GM18951 (cell line): ENCODE measurements around the gene LRRC8B.
"Not testable (repeated sequence)": the region's sequence is repeated elsewhere in the genome, so short reads cannot be mapped to it uniquely, and the experiment has no call there.

Experiments used
- POLR2A ChIP-seq: IDR thresholded peaks from 4 replicates; pipeline ENCODE4 v1.6.1; 2011; ENCODE audit warnings: mild to moderate bottlenecking; ENCODE audit not compliant: insufficient read length, insufficient read depth; ENCODE audit errors: extremely low read depth
- in situ Hi-C: fragments of 300-500 bp; cut with MboI; formaldehyde crosslinking; loops from one replicate; pipeline ENCODE4 v1.12.0; 2022; ENCODE audit warnings: low sequenced_read_pairs, mixed read lengths, inconsistent platforms; ENCODE audit not compliant: unreplicated experiment

The LRRC8B gene

GRCh38 chr1:89530444-89531089 lies 5.9 kb downstream of the LRRC8B start:
- no peak for TF ChIP-seq POLR2A

GRCh38 chr1:89531480-89532139 lies 7.0 kb downstream of the LRRC8B start:
- in situ Hi-C loops, result no loop called here
- no peak for TF ChIP-seq POLR2A

More at GRCh38 chr1:89530444-89531089, 5.9 kb downstream of the LRRC8B start:
- in situ Hi-C loops, result no loop called here

GRCh38 chr1:89532228-89532627 lies 7.6 kb downstream of the LRRC8B start:
- no peak for TF ChIP-seq POLR2A
- in situ Hi-C loops, result no loop called here

GRCh38 chr1:89532866-89533265 lies 8.2 kb downstream of the LRRC8B start:
- TF ChIP-seq POLR2A, result no peak
- in situ Hi-C loops, result no loop called here

- no peak for TF ChIP-seq POLR2A
- in situ Hi-C loops, result no loop called here
Measured at GRCh38 chr1:89535537-89535936, 10.9 kb downstream of the LRRC8B start.

GRCh38 chr1:89536555-89537341 lies 12.1 kb downstream of the LRRC8B start:
- no peak for TF ChIP-seq POLR2A
- in situ Hi-C loops, result no loop called here

- in situ Hi-C loops, result no loop called here
- TF ChIP-seq POLR2A, result no peak
Measured at GRCh38 chr1:89538361-89538760, 13.7 kb downstream of the LRRC8B start.

GRCh38 chr1:89539128-89539527 lies 14.5 kb downstream of the LRRC8B start:
- no peak for TF ChIP-seq POLR2A
- in situ Hi-C loops, result no loop called here

GRCh38 chr1:89540406-89540970 lies 15.9 kb downstream of the LRRC8B start:
- in situ Hi-C loops, result no loop called here
- TF ChIP-seq POLR2A, result no peak

- no peak for TF ChIP-seq POLR2A
- in situ Hi-C loops, result no loop called here
Measured at GRCh38 chr1:89542345-89542744, 17.7 kb downstream of the LRRC8B start.

GRCh38 chr1:89543632-89544031 lies 19.0 kb downstream of the LRRC8B start:
- in situ Hi-C loops, result not testable (repeated sequence)

GRCh38 chr1:89545264-89546038 lies 20.8 kb downstream of the LRRC8B start:
- in situ Hi-C loops, result no loop called here
- no peak for TF ChIP-seq POLR2A
